Stimulated activated CD8-positive, alpha-beta memory T cell treated with anti-CD3 and anti-CD28 coated beads, Interleukin-7, amount 100 ng/mL, for 24 hours (primary cell): ENCODE data around the gene LRRC8C.
"Not testable (repeated sequence)": the region's sequence is repeated elsewhere in the genome, so short reads cannot be mapped to it uniquely, and the experiment has no call there.

Experiments used
- DNase-seq: peaks from one replicate; pipeline ENCODE4 v3.0.0-alpha.2; 2020; ENCODE audit warnings: low read depth

The LRRC8C gene

GRCh38 chr1:89704014-89704413 lies 71.1 kb downstream of the LRRC8C start:
- DNase-seq: no peak

DNA sequence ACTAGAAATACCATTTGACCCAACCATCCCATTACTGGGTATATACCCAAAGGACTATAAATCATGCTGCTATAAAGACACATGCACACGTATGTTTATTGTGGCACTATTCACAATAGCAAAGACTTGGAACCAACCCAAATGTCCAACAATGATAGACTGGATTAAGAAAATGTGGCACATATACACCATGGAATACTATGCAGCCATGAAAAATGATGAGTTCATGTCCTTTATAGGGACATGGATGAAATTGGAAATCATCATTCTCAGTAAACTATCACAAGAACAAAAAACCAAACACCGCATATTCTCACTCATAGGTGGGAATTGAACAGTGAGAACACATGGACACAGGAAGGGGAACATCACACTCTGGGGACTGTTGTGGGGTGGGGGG lies 72.0 kb downstream of the LRRC8C start:
- DNase-seq: not testable (repeated sequence)

DNA sequence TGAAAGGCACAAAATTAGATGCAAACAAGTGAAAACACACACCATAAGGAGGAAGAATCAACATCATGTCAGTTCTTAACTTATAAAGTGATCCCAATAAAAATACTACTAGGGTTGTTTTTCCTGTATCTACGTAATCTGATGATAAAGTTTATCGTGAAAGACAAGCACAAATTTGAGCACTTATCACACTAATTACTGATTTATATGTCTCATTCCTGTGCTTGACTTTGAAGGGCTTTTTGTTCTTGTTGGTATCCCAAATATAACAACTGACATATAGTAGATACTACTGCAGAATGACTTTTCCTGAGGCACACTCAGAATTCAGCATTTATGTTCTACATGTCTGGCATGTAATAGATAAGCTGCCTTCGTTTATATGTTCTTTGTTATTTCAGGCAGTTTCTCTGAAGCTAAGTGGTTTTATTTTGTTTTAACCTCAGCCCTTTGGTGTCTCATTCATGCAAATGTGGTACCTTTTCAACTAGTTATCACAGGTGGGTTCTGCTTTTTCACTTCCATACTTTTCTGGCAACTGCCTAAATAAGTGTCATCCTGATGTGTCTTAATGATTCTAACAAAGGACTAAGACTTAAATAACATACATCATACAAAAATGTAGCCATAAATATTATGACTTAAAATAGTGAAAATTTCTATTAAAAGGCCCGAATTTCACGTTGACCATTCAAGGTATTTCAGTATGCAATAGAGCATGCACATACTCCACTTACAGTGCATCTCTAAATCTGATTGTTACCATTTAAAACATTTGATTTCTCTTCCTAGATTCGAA lies 73.2 kb downstream of the LRRC8C start:
- no peak for DNase-seq

GRCh38 chr1:89706700-89707012 lies 73.7 kb downstream of the LRRC8C start:
- DNase-seq: no peak

DNA sequence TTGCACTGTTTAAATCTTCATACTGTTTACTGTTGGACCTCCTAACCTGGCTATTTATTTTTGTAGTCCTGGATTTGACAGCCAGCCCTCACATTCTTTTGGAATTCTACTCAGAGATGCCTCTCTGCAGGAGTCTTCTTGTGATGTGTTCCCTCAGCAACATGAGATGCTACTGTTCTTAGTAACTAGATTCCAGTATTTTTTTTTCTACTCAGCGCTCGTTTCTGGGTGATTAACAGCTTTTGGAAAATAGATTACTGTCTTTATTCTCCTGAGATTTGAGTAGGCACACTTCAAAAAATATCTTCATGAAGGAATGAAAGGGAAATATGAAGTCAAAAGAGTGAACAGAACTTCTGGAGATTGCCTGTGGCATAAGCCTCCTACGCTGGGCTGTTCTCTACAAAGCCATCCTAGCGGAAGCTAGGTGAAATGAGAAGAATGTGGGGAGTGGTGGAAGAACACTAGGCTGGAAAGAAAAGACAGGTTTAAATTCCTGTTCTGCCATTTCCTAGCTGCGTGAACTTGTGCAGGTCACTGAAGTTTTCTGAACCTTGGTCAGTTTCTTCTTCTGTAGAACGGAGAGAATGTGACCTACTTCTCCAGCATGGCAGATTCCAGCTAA lies 75.9 kb downstream of the LRRC8C start:
- DNase-seq: no peak

DNA sequence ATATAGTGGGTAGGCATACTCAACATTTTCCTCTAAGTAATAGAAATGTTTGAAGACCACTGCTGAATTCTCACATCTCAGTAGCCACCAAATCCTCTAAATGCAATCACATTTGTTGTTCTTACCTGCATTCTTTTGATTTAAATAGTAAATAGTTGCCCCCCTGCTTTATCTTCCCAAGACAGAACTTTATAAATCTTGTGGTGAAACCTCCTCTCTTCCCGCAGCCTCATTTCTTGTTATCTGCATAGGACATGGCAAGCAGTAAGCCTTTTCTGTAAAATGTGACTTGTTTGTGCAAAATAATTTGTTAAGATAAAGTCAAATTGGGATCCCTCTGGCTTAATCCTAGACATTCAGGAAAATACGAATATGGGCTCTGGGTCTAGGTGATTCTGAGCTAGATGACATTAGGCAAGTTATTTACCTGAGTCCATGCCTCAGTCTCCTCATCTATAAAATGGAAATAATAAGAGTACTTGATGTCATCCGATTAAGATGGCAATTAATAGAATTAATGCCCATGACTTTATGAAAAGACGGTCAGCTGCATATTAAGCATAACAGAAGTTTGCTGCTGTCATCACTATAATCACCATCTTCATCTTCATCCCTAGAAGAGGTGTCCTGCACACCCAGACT lies 77.7 kb downstream of the LRRC8C start:
- DNase-seq: no peak

DNA sequence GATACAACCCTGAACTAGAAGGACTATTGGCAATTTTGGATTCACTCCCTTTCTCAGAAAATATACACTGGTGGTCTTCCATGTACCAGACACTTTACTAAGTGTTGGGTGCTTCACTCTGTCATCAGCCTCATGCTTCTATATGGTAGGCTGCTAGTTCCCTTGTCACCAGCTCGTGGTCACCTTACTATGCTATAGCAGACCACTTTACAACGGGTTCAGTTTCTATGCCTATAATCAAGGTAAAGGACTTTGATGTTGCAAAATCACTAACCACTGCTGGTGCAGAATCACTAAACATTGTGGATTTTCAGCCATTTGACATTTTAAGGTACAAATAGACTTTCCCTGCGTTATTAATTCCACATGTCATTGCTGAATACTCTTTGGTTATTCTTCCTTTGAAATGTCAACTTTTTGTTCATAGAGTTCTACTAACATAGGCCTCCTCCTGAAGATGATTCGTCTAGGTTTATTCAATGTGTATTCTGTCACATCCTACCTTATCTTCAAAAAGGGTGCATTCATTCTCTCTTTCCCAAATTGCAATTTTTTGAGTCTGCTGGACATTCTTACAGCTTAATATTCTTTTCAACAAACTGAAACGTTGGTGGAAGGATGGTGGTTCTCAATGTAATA lies 78.3 kb downstream of the LRRC8C start:
- no peak for DNase-seq

GRCh38 chr1:89712420-89712819 lies 79.5 kb downstream of the LRRC8C start:
- DNase-seq: no peak

DNA sequence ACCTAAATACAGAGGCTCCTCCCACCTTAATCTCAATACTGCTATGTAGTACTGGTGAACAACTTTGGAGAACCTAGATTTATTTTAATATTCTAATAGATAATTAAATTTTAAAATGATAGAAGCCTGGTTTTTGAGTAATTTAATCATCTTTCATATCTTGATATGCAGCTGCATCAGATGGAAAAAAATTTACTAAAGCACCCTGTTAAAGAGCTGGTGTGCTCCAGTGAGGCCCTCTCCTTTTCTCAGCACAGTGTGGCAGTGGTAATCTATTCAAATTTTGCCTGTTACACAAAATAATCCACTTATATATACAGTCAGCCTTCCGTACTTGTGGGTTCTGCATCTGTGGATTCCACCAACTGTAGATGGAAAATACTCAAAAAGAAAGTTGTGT lies 82.8 kb downstream of the LRRC8C start:
- DNase-seq: no peak

GRCh38 chr1:89719502-89720306 lies 86.8 kb downstream of the LRRC8C start:
- no peak for DNase-seq

DNA sequence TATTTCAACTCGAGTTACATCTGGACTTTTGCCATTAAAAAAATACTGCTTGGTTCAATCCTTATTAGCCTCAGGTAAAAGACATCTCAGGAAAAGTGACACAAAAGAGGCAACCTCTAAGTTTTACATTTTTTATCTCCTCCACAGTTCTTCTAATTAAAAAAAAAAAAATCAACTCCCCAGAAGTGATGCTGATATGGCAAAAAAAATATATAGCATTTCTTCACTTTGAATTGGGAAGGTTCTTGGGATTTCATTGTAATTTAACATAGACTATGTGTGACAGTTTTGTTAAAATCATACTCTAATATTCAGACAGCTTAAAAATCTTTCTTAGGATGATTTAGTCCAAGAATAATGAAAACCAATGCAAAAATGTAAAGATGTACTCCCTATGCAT lies 87.9 kb downstream of the LRRC8C start:
- no peak for DNase-seq

DNA sequence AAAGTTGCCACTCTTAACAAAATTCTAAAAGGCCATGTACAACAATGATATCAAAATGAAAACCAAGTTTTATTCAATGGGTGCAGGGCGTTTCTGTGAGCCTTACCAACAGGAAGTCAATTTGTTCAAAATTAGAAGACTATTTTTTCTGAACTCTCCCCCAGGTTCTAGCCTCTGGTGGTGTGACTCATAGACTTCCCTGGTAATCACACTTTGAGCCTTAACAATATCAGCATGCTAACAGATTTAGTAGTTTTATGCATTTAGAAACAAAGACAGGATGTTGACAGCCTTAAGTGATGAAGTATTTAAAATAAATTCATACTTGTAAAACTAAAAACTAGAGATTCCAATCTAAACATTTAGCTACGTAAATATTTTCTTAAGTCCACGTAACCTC lies 88.4 kb downstream of the LRRC8C start:
- DNase-seq: no peak

GRCh38 chr1:89723144-89723543 lies 90.2 kb downstream of the LRRC8C start:
- DNase-seq: no peak

DNA sequence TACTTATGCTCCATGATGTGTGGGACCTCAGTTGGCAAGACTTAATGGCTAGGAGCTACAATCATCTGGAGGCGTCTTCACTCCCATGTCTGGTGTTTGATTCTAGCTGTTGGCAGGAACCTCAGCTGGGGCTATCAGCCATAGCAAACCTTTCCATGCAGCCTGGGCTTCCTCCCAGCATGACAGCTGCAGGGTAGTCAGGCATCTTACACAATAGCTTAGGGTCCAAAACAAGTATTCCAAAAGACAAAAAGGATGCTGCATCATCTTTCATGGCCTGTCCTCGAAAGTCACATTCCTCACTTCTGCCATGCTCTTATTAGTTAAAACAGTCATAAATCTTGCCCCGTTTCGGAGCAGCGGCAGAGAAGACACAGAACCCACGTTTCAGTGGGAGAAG lies 90.9 kb downstream of the LRRC8C start:
- no peak for DNase-seq

DNA sequence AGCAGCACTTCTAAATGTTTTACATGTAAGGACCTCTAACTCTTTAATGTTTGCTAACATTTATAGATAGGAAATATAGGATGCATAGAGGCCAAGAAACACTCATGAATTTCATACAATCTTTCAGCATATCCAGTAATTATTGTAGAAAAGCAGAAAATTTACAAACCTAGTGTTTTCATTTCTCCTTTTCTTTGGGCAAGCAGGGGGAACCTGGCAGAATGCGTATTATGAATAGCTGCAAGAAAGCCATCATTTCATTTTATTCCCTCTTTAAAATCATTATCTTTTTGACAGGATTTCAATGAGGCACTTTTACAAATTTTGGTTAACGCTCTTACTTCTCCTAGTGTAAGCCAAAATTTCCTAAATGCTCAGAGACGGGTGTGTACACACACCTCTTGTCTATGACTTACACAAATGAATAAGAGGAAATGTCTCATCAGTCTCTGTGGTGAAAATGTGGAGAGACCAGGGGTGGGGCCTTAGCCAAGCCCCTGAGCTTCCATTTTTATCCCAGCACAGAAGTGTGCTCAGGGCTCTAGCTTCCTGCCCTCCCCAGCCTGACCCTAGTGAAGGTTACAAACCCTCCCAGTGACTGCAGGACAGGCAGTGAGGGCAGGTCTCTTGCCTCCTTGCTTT lies 91.6 kb downstream of the LRRC8C start:
- DNase-seq: peak; percentile 33

- no peak for DNase-seq
Measured at GRCh38 chr1:89725011-89725370, 92.1 kb downstream of the LRRC8C start.

DNA sequence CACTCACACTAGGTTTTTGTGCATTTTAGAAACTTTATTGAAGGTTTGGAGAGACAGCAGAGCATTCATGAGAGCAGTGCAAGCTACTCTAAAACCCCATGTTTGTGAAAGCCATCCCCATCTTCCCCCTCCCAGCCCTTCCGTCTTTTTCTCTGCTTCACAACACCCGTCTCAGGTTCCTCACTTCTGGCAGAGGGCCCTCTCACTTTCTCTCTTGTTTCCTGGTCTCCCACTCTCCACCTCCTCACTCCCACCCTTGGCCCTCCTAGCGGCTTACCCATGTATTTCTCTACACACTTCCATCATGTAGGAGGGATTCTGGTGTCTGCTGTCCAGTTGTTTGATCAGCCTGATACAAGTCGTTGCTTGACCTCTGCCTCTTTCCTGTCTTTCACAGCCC lies 92.7 kb downstream of the LRRC8C start:
- no peak for DNase-seq

- DNase-seq: no peak
Measured at GRCh38 chr1:89727517-89728312, 94.8 kb downstream of the LRRC8C start.

- DNase-seq: no peak
Measured at GRCh38 chr1:89728381-89728780, 95.5 kb downstream of the LRRC8C start.

- no peak for DNase-seq
Measured at GRCh38 chr1:89732206-89732605, 99.3 kb downstream of the LRRC8C start.

DNA sequence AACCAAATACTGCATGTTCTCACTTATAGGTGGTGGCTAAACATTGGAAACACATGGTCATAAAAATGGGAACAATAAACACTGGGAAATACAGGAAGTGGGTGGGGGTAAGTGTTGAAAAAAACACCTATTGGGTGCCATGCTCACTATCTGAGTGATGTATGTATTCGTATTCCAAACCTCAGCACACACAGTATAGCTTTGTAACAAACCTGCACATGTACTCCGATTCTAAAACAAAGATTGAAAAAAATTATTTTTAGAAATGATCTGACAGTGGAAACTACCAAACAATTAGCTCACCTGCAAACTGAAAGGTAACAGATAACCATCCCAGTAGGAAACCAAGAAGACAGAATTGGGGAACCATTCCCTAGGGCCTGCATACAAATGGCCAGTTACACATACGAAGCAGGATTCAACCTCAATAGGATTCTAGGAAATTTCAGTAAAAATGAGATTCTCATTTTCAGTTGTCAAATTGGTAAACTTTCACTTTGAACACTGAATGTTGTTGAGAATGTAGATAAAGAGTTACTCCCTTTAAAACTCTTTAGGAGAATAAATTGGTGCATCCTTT lies 99.8 kb downstream of the LRRC8C start:
- DNase-seq: no peak
